ENCODE data around the gene B4GALT7. TPM values are rescaled to one million over a fixed set of nuclear protein-coding genes. Genes with fewer than 3 reads are reported as not detected.
A peak's percentile ranks its signal among the peaks of the same experiment; 100 is the strongest.

The B4GALT7 gene
- total and polyA plus RNA-seq, 10 donors = 22.7 to 43.8 (median 32.8) TPM

DNA sequence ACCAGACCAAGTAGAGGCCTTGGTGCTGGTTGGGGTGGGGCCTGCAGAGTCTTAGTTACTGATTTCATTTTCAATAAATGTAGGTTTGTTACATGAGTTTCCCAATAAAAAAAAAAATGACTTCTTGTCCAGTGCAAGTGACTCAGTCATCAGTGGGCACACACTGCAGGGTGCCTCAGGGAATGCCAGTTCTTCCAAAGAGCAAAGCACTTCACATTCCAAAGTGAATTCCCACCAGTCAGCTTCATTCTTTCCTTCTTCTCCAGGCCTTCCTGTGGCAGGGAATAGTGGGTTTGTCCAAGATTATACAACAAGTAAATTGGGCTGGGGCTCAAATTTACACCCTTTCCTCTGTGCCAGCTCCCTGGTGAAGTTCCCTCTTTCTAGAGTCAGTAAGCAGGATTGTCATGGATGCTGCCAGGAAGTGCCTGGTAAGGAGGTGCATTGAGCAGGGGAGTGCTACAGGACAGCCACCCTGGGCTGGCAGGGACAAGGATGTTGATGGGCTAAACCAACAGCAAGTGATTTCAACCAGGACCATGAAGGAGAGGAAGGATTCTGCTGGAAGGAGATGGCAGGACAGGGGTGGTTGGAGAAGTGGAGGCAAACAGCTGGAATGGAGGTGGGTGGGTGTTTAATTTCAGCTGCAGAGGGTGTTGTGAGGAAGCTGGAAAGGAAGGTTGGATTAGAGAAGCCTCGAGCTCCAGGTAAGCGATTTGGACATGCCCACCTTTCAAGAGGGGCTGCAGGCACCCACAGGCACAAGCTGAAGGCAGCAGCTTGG lies 3.7 kb upstream of the B4GALT7 start:
- Histone ChIP-seq H3K9me3 (no peaks in the 10 kb centered on the region), H3K36me3 (peaks cover 0 to 41% (median 36%) of the 10 kb centered on the region in 6 donors), H3K4me3 (no peak overlapping the region), H3K27me3 (replicated peaks in 1 of 7) (no peaks in the 10 kb centered on the region), H3K27ac (no peak overlapping the region), H3K4me1 (peaks cover 5 to 73% (median 47%) of the 10 kb centered on the region in 6 donors)
- TF ChIP-seq POLR2A (IDR thresholded peaks at IDR 0.05) = no peak
- TF ChIP-seq, protein P1, sequence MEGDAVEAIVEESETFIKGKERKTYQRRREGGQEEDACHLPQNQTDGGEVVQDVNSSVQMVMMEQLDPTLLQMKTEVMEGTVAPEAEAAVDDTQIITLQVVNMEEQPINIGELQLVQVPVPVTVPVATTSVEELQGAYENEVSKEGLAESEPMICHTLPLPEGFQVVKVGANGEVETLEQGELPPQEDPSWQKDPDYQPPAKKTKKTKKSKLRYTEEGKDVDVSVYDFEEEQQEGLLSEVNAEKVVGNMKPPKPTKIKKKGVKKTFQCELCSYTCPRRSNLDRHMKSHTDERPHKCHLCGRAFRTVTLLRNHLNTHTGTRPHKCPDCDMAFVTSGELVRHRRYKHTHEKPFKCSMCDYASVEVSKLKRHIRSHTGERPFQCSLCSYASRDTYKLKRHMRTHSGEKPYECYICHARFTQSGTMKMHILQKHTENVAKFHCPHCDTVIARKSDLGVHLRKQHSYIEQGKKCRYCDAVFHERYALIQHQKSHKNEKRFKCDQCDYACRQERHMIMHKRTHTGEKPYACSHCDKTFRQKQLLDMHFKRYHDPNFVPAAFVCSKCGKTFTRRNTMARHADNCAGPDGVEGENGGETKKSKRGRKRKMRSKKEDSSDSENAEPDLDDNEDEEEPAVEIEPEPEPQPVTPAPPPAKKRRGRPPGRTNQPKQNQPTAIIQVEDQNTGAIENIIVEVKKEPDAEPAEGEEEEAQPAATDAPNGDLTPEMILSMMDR (IDR thresholded peaks at IDR 0.05 in 8 of 11, conservative IDR thresholded peaks at IDR 0.05 in 3 of 11) = no peak
- no peak for TF ChIP-seq POLR2AphosphoS5 (IDR thresholded peaks at IDR 0.05)
- intact Hi-C loops (cut with DNase I; ENCODE audit: low total_unique reads) = no loop called here
- 96 to 100% (median 97%) methylated on average over 2 of the region's 2 CpGs for WGBS, 5 donors
- no peak for DNase-seq

DNA sequence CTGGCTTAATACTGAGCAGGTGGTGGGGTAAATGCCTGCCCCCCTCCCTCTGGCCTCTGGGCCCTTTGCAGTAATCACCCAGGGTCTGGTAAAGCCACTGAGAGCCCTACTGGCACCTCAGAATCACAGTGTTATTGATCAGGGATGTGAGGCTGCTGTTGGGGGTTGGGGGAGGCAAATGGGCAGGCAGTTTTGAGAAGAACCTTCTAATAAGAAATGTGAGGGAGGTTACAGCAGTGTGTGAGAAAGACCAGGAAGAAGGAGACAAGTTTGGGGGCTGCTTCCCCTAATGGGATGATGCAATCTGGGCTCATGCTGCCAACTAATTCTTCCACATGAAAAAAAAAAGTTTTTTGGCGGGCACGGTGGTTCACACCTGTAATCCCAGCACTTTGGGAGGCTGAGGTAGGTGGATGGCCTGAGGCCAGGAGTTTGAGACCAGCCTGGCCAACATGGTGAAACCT lies 3.1 kb upstream of the B4GALT7 start:
- WGBS, 5 donors = 83 to 95% (median 92%) methylated on average over 2 of the region's 2 CpGs
- TF ChIP-seq, protein P1 (IDR thresholded peaks at IDR 0.05 in 8 of 11, conservative IDR thresholded peaks at IDR 0.05 in 3 of 11) = no peak
- TF ChIP-seq POLR2A (IDR thresholded peaks at IDR 0.05) (no peak), POLR2AphosphoS5 (IDR thresholded peaks at IDR 0.05) (no peak)
- peaks cover 5 to 73% (median 48%) of the 10 kb centered on the region in 6 donors for H3K4me1 ChIP-seq
- no peaks in the 10 kb centered on the region for H3K9me3 ChIP-seq
- no peaks in the 10 kb centered on the region for H3K27me3 ChIP-seq (replicated peaks in 1 of 7)
- no peak for DNase-seq
- no peak overlapping the region for H3K4me3 ChIP-seq
- intact Hi-C loops (cut with DNase I; ENCODE audit: low total_unique reads) = no loop called here
- H3K36me3 ChIP-seq = peaks cover 0 to 41% (median 36%) of the 10 kb centered on the region in 6 donors
- H3K27ac ChIP-seq = no peak overlapping the region

DNA sequence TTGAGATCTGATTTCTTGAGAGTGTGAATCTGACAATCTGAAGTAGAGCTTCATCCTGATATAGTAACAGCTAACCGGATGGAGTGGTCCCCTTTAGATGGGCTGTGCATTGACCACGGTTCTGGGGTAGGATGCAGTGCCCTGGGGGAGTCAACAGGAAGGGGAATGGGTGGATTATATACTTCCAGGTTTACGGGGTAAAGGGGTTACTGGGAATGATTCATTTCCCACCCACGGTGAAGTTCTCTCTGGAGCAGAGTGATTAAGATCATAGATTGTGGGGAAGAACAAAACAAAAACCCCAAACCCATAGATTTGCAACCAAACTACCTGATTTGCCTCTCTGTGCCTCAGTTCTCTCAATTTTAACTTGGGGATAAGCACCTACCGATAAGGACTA lies 1.5 kb upstream of the B4GALT7 start:
- Histone ChIP-seq H3K4me3 (peak overlapping the region in 1 of 8 donors; percentile 94), H3K27ac (peak overlapping the region in 1 of 8 donors; percentile 93), H3K9me3 (no peaks in the 10 kb centered on the region), H3K27me3 (replicated peaks in 1 of 7) (no peaks in the 10 kb centered on the region), H3K36me3 (peaks cover 0 to 41% (median 33%) of the 10 kb centered on the region in 6 donors), H3K4me1 (peaks cover under 1 to 64% (median 37%) of the 10 kb centered on the region in 6 donors)
- TF ChIP-seq POLR2A (IDR thresholded peaks at IDR 0.05) = no peak
- TF ChIP-seq, protein P1 (IDR thresholded peaks at IDR 0.05 in 8 of 11, conservative IDR thresholded peaks at IDR 0.05 in 3 of 11) = no peak
- TF ChIP-seq POLR2AphosphoS5 (IDR thresholded peaks at IDR 0.05) = no peak
- WGBS, 5 donors = 24 to 40% (median 36%) methylated on average over 5 of the region's 5 CpGs
- DNase-seq = no peak
- intact Hi-C loops (cut with DNase I; ENCODE audit: low total_unique reads) = no loop called here

DNA sequence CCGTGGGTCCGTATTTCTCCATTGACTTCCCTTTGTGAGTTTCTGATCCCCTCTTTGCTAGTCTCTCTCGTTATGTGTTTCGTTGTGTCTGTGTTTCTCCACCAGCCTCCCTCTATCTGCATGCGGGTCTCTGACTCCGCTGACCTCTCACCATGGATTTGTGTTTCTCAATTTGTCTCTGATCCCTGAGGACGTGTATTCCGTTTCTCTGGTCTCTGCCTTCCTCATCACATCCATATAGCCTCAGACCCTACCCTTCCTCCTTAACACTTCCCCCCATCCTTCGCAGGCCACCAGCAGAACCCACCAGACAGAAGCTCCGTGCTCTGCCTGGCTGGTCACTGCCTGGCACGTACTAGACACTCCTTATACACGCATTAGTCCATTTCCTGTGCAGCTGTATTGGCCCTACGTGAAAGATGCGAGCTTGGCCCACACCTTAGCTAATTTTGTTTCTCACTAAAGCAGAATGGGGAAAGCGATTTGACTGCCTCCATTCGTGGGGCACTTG lies 631 bp downstream of the B4GALT7 start:
- H3K27me3 ChIP-seq (replicated peaks in 1 of 7) = no peaks in the 10 kb centered on the region
- peaks cover 0 to 41% (median 14%) of the 10 kb centered on the region in 6 donors for H3K36me3 ChIP-seq
- peaks cover 0 to 48% (median 29%) of the 10 kb centered on the region in 6 donors for H3K4me1 ChIP-seq
- H3K4me3 ChIP-seq = peak overlapping the region; percentile 73 to 94 (median 82)
- H3K9me3 ChIP-seq = no peaks in the 10 kb centered on the region
- DNase-seq = no peak
- TF ChIP-seq POLR2A (IDR thresholded peaks at IDR 0.05) (no peak), POLR2AphosphoS5 (IDR thresholded peaks at IDR 0.05) (no peak)
- TF ChIP-seq, protein P1 (IDR thresholded peaks at IDR 0.05 in 8 of 11, conservative IDR thresholded peaks at IDR 0.05 in 3 of 11) = no peak
- intact Hi-C loops (cut with DNase I; ENCODE audit: low total_unique reads) = loop anchor here (10.0 kb wide), 1 partner anchor 464 kb away; no protein-coding TSS in a partner anchor
- H3K27ac ChIP-seq = peak overlapping the region in 7 of 8 donors; percentile 77 to 93 (median 91)
- WGBS, 5 donors = 3 to 7% (median 4%) methylated on average over 16 of the region's 16 CpGs
